Keratinocyte (primary cell): ENCODE measurements around the gene KLHL22.

ENCODE experiments used
- CTCF ChIP-seq, 3 experiments: IDR thresholded peaks in 1 of 3; conservative IDR thresholded peaks in 1 of 3; optimal IDR thresholded peaks in 1 of 3; 2 replicates in 2 of 3; 3 replicates in 1 of 3; pipeline versions ENCODE3 to v1.5.1; 2011; ENCODE audit warnings: low read length in 3 of 3, mild to moderate bottlenecking in 3 of 3, moderate library complexity in 2 of 3, control low read depth in 1 of 3, inconsistent platforms in 1 of 3; ENCODE audit not compliant: insufficient read depth in 2 of 3; ENCODE audit errors: extremely low read depth in 1 of 3
- EZH2 ChIP-seq: IDR thresholded peaks from one replicate; pipeline ENCODE4 v1.6.1; 2012; ENCODE audit warnings: inconsistent platforms, mild to moderate bottlenecking, low read length, moderate library complexity

- TF ChIP-seq CTCF (optimal IDR thresholded peaks at IDR 0.05 in 1 of 3, IDR thresholded peaks at IDR 0.05 in 1 of 3, conservative IDR thresholded peaks at IDR 0.05 in 1 of 3; ENCODE audit: extremely low read depth in 1 of 3, insufficient read depth in 2 of 3, low read length in 3 of 3): no peak
- no peak for TF ChIP-seq EZH2
These were observed 61.8 kb downstream of the KLHL22 start for GRCh38 chr22:20433686-20434241.
